ES-I3 (cell line): ENCODE measurements around the gene B3GLCT.

Experiments used
- H3K36me3 ChIP-seq: 2 replicates; pipeline ENCODE4 v1.6.1; 2013; ENCODE audit warnings: mild to moderate bottlenecking, low read length, control low read depth, moderate library complexity; ENCODE audit not compliant: insufficient read depth
- H3K4me1 ChIP-seq: 2 replicates; pipeline ENCODE4 v1.6.1; 2013; ENCODE audit warnings: mild to moderate bottlenecking, control low read depth, low read length; ENCODE audit not compliant: insufficient read depth
- H3K9ac ChIP-seq: 2 replicates; pipeline ENCODE4 v1.6.1; 2013; ENCODE audit warnings: low read depth, mild to moderate bottlenecking, low read length, moderate library complexity
- H3K9me3 ChIP-seq: 2 replicates; pipeline ENCODE4 v1.6.1; 2013; ENCODE audit warnings: mild to moderate bottlenecking, low read length, moderate library complexity; ENCODE audit not compliant: control insufficient read depth, insufficient read depth

Gene B3GLCT

DNA sequence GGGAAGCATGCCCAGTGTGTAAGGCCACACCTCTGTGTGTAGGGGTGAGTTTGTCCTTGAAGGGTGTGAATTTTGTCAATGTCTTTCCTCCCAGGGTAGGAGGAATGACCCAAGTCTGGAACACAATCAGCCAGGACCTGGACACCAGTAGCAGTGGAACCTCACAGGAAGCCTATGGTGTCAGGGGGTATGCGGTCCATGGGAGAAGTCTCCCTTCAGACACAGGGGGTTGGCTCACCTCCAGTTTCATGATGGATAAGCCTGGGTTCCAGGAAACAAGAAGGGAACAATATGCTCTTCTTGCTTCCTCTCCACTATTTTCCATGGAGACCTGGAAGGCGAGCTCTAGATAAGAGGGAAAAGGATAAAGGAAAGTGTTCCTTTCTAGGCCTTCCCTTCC lies 23.9 kb downstream of the B3GLCT start:
- Histone ChIP-seq H3K9ac (no peak overlapping the region), H3K4me1 (peaks cover 3% of the 10 kb centered on the region; the same call in 1 of the 2 replicates), H3K9me3 (no peaks in the 10 kb centered on the region), H3K36me3 (no peaks in the 10 kb centered on the region)

DNA sequence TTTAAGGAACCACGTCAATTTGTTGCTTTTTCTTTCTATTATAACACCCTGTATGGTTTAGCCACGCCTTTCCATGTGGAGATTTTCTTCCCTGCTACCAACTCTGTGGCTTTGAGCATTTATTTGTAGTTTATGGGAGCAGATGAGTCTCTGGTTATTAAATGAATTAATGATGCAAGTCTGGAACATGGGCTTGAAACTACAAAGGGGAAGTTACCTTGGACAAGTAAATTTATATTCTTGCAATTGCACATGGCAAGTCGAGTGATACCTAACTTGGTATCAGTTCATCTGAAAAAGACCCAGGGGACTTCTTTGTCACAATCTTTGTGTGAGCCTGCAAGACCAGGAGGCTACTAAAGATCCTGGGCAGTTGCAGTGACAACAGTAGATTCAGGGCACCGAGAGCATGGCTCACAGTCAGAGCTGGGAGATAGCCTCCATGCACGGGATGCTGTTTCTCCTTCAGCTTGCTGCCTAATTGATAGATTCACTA lies 24.4 kb downstream of the B3GLCT start:
- Histone ChIP-seq H3K4me1 (peaks cover 3% of the 10 kb centered on the region; the same call in 1 of the 2 replicates), H3K9me3 (no peaks in the 10 kb centered on the region), H3K9ac (no peak overlapping the region), H3K36me3 (no peaks in the 10 kb centered on the region)

DNA sequence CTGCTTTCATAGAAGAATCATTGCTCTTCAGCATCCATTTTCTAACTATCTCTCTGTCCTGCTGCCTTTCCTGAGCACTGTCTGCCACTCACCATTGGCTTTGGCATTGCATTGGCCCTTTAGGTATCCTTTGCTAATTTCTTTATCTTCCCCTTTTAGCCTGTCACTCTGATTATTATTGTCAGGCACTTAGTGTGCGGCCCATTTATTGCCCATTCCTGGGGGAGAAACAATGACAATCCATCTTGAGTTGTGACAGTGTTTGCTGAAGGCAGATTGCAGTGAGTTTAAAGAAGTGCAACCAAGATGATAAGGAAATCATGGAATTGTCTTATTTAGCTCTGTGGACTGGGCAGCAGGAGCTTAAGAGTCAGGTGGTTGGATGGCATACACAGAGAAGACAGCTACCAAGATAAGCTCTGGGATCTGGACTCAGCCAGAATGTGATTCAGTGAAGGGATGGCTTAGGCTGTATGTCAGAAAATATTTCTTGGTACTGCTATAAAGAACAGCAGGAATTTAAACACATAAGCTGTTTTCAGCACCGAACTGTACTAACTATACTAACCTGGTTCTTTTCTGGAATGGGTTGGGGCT lies 25.3 kb downstream of the B3GLCT start:
- Histone ChIP-seq H3K4me1 (peaks cover 3% of the 10 kb centered on the region; the same call in 1 of the 2 replicates), H3K9me3 (no peaks in the 10 kb centered on the region), H3K36me3 (no peaks in the 10 kb centered on the region), H3K9ac (no peak overlapping the region)

DNA sequence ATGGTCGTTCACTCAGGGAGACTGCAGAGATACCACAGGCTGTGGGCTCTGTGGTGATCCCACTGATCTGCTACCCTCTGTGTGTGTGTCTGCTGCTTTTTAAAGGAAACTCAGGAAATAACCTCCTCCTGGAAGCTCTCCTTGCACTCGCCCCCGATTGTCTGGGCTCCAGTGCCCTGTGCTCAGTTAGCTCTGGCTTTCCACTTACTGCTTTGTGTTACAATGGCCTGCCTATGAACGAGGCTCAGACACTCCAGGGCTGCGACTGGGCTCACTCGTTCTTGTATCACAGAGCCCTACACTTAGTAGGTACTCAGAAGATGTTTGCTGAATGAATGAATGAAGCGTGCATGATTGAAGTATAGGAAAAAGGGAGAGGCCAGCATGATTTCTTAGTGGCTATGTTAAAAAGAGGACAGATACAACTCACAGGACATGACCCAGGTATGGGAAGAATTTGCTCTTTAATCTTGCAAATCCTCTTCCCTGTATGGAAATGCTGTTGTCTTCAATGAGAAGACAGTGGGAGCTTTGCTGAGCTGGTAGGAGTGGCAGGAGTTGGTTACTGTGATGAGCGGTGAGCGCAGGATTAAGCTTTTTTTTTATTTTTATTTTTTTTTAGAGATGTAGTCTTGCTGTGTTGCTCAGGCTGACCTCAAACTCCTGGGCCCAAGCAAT lies 26.4 kb downstream of the B3GLCT start:
- H3K9me3 ChIP-seq: no peaks in the 10 kb centered on the region
- H3K36me3 ChIP-seq: no peaks in the 10 kb centered on the region
- no peak overlapping the region for H3K9ac ChIP-seq
- H3K4me1 ChIP-seq: peaks cover 3% of the 10 kb centered on the region; the same call in 1 of the 2 replicates

DNA sequence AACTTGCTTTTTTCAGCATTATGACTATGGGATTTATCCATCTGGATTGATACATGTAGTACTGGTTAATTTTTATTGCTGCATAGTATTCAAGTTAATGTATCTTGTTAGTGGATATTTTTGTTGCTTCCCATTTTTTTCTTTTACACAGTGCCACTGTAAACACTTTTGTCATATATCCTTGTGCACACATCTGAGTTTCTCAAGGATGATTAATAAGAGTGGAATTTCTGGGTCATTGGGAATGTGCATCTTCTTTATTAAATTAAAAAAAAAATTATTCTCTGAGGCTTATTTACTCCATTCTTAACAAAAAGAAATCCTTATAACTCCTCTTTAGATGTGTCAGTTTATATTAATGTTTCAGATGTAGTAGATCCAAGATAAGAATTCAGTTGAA lies 27.3 kb downstream of the B3GLCT start:
- Histone ChIP-seq H3K4me1 (peaks cover 3% of the 10 kb centered on the region; the same call in 1 of the 2 replicates), H3K36me3 (no peaks in the 10 kb centered on the region), H3K9me3 (no peaks in the 10 kb centered on the region), H3K9ac (no peak overlapping the region)

DNA sequence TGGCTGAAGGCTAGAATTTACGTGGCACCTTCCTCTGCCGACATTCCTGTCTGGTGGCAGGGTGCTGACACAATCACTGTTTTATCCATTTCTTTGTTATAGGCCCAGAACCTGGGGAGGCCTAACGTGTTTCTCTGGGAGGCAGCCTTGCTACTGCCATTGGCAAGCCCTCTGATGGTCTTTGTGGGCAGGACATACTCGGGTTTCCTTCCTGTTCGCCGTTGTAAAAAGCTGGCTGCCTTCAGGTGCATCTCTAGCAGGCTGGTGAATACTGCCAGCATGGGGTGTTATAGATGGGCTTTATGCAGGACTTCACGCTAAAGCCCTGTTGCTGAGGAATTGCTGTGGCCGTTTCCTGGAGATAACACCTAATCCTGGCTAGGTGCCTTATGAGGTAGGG lies 28.1 kb downstream of the B3GLCT start:
- H3K36me3 ChIP-seq: no peaks in the 10 kb centered on the region
- peaks cover 3% of the 10 kb centered on the region; the same call in 1 of the 2 replicates for H3K4me1 ChIP-seq
- no peak overlapping the region for H3K9ac ChIP-seq
- no peaks in the 10 kb centered on the region for H3K9me3 ChIP-seq

DNA sequence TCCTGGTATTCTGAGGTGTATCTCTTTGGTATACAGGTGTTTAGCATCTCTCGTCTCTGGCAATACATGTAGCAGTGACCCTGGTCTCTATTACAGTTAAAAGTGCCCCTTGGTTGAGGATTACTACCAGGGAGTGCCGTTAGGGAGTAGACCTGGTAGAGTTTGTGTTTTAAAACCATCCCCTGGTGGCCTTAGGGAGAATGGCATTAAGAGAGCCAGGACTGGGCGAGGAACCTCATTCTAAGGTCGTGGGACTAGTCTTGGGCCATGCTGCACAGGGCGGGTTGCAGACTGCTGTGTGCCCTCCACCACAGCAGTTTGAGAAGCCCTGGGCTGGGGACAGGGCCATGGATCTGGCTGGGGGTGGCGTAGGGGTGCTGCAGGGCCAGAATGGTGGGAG lies 35.0 kb downstream of the B3GLCT start:
- Histone ChIP-seq H3K9ac (no peak overlapping the region), H3K4me1 (no peaks in the 10 kb centered on the region), H3K36me3 (no peaks in the 10 kb centered on the region), H3K9me3 (no peaks in the 10 kb centered on the region)

DNA sequence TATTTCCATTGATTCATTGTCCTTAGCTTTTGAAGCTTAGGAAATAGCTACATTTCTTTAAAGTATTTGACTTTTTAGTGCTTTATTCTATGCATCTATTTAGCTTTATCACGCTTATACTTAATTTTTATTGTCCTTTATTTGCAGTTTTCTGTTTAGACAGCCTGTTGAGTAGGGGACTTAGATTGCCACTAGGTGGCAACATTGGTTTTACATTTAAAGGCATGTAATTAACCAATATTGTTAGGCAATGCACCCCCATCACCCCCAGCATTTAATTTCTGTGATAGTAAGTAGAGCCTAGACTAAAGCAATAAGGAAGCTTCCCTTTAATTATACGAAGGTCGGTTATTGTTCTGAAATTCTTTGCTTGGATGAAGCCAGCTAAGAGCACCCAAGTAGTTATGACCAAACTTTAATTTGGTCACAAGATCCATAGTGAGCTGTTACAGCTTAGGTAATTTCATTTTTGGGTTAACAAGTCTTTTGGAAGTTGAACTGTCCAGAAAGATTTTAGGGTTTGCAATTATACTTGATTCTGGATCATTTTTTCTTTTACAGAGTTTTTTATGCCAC lies 36.5 kb downstream of the B3GLCT start:
- H3K9ac ChIP-seq: no peak overlapping the region
- no peaks in the 10 kb centered on the region for H3K4me1 ChIP-seq
- H3K36me3 ChIP-seq: no peaks in the 10 kb centered on the region
- H3K9me3 ChIP-seq: no peaks in the 10 kb centered on the region

DNA sequence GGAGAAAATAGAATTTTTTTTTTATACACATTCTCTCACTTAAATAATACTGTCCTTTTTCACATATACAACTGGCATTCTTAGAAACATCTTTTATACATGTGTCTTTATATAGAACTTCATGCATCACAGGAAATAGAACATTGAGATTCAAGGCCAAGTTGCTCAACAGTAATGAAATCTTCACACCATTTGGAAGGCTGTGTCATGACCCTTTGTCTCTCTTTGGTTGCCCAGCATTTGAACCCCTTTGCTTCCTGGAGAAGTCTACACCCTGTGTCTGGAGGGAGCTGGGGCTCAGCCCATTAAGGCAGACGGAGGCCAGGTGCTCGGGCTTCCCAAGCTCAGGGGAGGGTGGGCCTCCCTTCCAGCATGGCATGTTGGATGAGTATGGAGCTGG lies 41.1 kb downstream of the B3GLCT start:
- Histone ChIP-seq H3K9me3 (no peaks in the 10 kb centered on the region), H3K4me1 (no peaks in the 10 kb centered on the region), H3K36me3 (no peaks in the 10 kb centered on the region), H3K9ac (no peak overlapping the region)

DNA sequence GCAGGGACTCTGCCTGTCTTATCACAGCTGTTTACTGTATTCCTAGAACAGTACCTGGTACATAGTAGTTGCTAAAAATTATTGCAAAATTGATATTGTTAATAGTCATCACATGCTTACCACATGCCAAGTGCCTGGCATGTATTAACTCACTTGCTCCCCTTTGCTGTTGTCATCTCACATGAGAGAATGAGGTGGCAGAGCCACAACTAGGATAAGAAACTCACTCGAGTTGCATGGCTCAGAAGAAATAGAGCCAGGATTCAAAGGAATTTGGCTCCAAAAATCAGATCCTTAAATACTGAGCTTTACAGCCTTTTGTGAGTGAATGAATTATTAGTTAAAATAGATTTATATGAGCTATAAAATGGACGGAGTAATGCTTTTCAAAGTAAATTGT lies 42.6 kb downstream of the B3GLCT start:
- H3K36me3 ChIP-seq: no peaks in the 10 kb centered on the region
- H3K4me1 ChIP-seq: no peaks in the 10 kb centered on the region
- H3K9me3 ChIP-seq: no peaks in the 10 kb centered on the region
- H3K9ac ChIP-seq: no peak overlapping the region

DNA sequence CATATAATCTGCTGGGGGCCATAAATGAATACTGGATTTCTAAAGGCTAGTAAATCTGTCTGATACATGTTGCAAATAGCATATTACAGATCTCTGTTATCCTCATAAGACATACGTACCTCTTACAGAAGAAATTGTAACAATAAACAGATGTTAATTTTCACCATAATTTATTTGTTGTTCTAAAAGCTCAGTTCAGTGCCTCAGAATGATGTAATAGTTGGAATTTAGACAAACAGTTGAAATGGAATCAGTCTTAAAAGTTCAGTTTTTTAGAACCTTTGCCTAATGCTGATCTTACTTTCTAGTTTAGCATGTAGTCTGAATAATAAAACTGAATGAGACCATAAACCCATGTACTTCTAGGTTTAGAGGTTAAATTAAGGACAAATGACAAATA lies 43.1 kb downstream of the B3GLCT start:
- no peaks in the 10 kb centered on the region for H3K9me3 ChIP-seq
- H3K4me1 ChIP-seq: no peaks in the 10 kb centered on the region
- H3K9ac ChIP-seq: no peak overlapping the region
- no peaks in the 10 kb centered on the region for H3K36me3 ChIP-seq

DNA sequence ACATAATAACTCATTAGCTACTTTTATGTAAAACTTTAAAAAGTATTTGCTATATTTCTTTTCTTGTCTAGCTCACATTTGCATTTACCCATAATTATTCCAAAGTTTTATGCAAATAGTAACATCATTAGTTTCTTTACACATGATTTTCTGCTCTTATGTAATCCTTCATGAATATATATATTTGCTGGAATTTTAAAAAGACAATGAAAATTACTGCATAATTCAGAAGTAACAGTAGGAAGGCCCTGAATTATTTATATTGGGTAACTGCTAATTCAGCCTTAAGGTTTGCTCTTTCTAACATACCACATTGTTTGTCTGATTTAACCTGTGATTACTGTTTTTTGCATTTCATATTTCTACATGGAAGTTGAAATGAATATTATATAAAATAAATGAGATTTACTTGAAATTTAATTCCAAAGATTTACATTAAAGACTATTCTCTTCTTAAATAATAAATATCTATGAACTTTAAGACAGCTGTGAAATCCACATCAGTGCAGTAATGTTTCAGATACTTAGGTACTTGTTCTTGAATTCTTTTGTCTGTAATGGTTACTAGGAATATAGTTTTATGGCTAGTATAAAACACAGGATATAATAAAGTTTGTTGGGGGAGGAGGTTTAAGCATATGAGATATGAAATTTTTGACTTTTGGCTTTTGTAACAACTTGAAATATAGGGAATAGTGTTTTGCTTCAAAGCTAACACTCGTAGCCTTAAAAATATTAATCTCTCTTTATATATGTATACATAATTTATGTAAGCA lies 46.0 kb downstream of the B3GLCT start:
- H3K9ac ChIP-seq: no peak overlapping the region
- no peaks in the 10 kb centered on the region for H3K36me3 ChIP-seq
- no peaks in the 10 kb centered on the region for H3K9me3 ChIP-seq
- no peaks in the 10 kb centered on the region for H3K4me1 ChIP-seq

DNA sequence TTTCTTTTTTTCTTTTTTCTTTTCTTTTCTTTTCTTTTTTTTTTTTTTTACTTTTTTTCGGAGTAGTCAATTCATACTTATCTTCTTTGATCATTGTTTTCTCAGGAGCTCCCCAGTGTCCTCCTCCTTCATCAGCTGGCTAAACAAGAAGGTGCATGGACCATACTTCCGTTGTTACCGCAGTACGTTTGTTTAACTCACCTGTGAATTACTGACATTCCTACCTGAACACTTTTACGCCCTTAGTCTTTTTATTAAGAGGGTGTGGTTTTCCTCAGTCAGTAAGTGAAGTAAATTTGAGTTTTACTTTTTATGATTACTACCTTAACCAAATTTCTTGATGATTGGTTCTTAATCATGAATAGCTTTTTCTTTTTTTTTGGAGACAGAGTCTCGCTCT lies 47.1 kb downstream of the B3GLCT start:
- no peaks in the 10 kb centered on the region for H3K4me1 ChIP-seq
- no peaks in the 10 kb centered on the region for H3K36me3 ChIP-seq
- H3K9ac ChIP-seq: no peak overlapping the region
- no peaks in the 10 kb centered on the region for H3K9me3 ChIP-seq

DNA sequence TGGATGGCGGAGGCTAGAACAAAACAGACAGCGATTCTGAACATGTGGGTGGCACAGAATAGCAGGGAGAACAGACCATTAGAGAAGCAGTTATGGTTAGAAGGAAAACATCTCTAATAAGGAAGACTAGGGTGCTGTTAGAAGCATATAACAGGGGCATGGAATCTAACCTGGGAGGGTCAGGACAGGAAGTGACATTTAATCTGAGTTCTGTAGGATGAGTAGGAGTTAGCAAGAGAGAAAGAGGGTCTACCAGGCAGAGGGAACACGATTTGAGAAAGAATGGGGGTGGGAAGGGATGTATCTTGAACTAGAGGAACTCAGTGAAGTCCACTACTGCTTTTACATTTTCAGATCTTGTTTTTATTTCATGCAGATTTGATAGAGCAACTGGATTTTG lies 48.6 kb downstream of the B3GLCT start:
- Histone ChIP-seq H3K9ac (no peak overlapping the region), H3K36me3 (no peaks in the 10 kb centered on the region), H3K4me1 (no peaks in the 10 kb centered on the region), H3K9me3 (no peaks in the 10 kb centered on the region)
